Stimulated activated naive CD8-positive, alpha-beta T cell treated with anti-CD3 and anti-CD28 coated beads, Interleukin-15, Interleukin-2, amounts not matched to agents 100 ng/mL and 50 ng/mL, for 24 hours (primary cell): Measurements from ENCODE around the gene KCP.
"Not testable (repeated sequence)": the region's sequence is repeated elsewhere in the genome, so short reads cannot be mapped to it uniquely, and the experiment has no call there.

ENCODE experiments used
- H3K27ac Mint-ChIP-seq: one replicate; pipeline ENCODE4 v1.8.0; 2021; ENCODE audit warnings: mild to moderate bottlenecking, mixed read lengths
- H3K27me3 Mint-ChIP-seq: one replicate; pipeline ENCODE4 v1.8.0; 2021; ENCODE audit warnings: mixed read lengths
- H3K36me3 Mint-ChIP-seq: one replicate; pipeline ENCODE4 v1.8.0; 2021; ENCODE audit warnings: low read depth, mixed read lengths
- H3K4me1 Mint-ChIP-seq: one replicate; pipeline ENCODE4 v1.8.0; 2021; ENCODE audit warnings: low read depth, mixed read lengths
- H3K4me3 Mint-ChIP-seq: one replicate; pipeline ENCODE4 v1.8.0; 2021; ENCODE audit warnings: mild to moderate bottlenecking, mixed read lengths
- H3K9me3 Mint-ChIP-seq: one replicate; pipeline ENCODE4 v1.8.0; 2021; ENCODE audit warnings: mixed read lengths

Gene KCP

GRCh38 chr7:128918016-128918665 lies 7.6 kb upstream of the KCP start:
- Mint-ChIP-seq H3K27ac (no peak overlapping the region), H3K36me3 (no peaks in the 10 kb centered on the region), H3K9me3 (no peaks in the 10 kb centered on the region), H3K4me1 (peaks cover 9% of the 10 kb centered on the region), H3K4me3 (no peak overlapping the region), H3K27me3 (peaks cover 37% of the 10 kb centered on the region)

GRCh38 chr7:128917122-128917521 lies 6.6 kb upstream of the KCP start:
- Mint-ChIP-seq H3K27me3 (peaks cover 37% of the 10 kb centered on the region), H3K4me1 (peaks cover 9% of the 10 kb centered on the region), H3K27ac (no peak overlapping the region), H3K4me3 (no peak overlapping the region), H3K36me3 (no peaks in the 10 kb centered on the region), H3K9me3 (no peaks in the 10 kb centered on the region)

GRCh38 chr7:128916643-128916915 lies 6.1 kb upstream of the KCP start:
- Mint-ChIP-seq H3K27me3 (peaks cover 41% of the 10 kb centered on the region), H3K36me3 (no peaks in the 10 kb centered on the region), H3K4me3 (no peak overlapping the region), H3K4me1 (peaks cover 9% of the 10 kb centered on the region), H3K27ac (no peak overlapping the region), H3K9me3 (no peaks in the 10 kb centered on the region)

- Mint-ChIP-seq H3K9me3 (no peaks in the 10 kb centered on the region), H3K4me1 (peaks cover 9% of the 10 kb centered on the region), H3K4me3 (peak overlapping the region; percentile 73), H3K27ac (no peak overlapping the region), H3K36me3 (no peaks in the 10 kb centered on the region), H3K27me3 (peaks cover 44% of the 10 kb centered on the region)
These were observed 5.5 kb upstream of the KCP start for GRCh38 chr7:128915841-128916642.

- Mint-ChIP-seq H3K36me3 (no peaks in the 10 kb centered on the region), H3K4me3 (peak overlapping the region; percentile 73), H3K27me3 (peaks cover 45% of the 10 kb centered on the region), H3K4me1 (peaks cover 9% of the 10 kb centered on the region), H3K9me3 (no peaks in the 10 kb centered on the region), H3K27ac (peak overlapping the region; percentile 48)
These were observed 4.8 kb upstream of the KCP start for GRCh38 chr7:128915271-128915819.

GRCh38 chr7:128914566-128915151 lies 4.2 kb upstream of the KCP start:
- H3K36me3 Mint-ChIP-seq: no peaks in the 10 kb centered on the region
- peaks cover 9% of the 10 kb centered on the region for H3K4me1 Mint-ChIP-seq
- H3K9me3 Mint-ChIP-seq: no peaks in the 10 kb centered on the region
- no peak overlapping the region for H3K27ac Mint-ChIP-seq
- H3K27me3 Mint-ChIP-seq: peaks cover 50% of the 10 kb centered on the region
- no peak overlapping the region for H3K4me3 Mint-ChIP-seq

GRCh38 chr7:128913870-128914565 lies 3.5 kb upstream of the KCP start:
- H3K9me3 Mint-ChIP-seq: no peaks in the 10 kb centered on the region
- peaks cover 54% of the 10 kb centered on the region for H3K27me3 Mint-ChIP-seq
- no peak overlapping the region for H3K27ac Mint-ChIP-seq
- H3K36me3 Mint-ChIP-seq: no peaks in the 10 kb centered on the region
- no peak overlapping the region for H3K4me3 Mint-ChIP-seq
- H3K4me1 Mint-ChIP-seq: peaks cover 9% of the 10 kb centered on the region

- H3K36me3 Mint-ChIP-seq, H3K4me3 Mint-ChIP-seq, H3K4me1 Mint-ChIP-seq, H3K9me3 Mint-ChIP-seq, H3K27ac Mint-ChIP-seq: not testable (repeated sequence)
- H3K27me3 Mint-ChIP-seq: peaks cover 60% of the 10 kb centered on the region
These were observed 2.4 kb upstream of the KCP start for GRCh38 chr7:128912709-128913495.

GRCh38 chr7:128912281-128912680 lies 1.8 kb upstream of the KCP start:
- Mint-ChIP-seq H3K27ac (no peak overlapping the region), H3K27me3 (peaks cover 65% of the 10 kb centered on the region), H3K36me3 (no peaks in the 10 kb centered on the region), H3K4me3 (no peak overlapping the region), H3K9me3 (no peaks in the 10 kb centered on the region), H3K4me1 (peaks cover 9% of the 10 kb centered on the region)

- Mint-ChIP-seq H3K4me1 (peaks cover 9% of the 10 kb centered on the region), H3K27ac (no peak overlapping the region), H3K9me3 (no peaks in the 10 kb centered on the region), H3K36me3 (no peaks in the 10 kb centered on the region), H3K27me3 (peaks cover 57% of the 10 kb centered on the region), H3K4me3 (no peak overlapping the region)
These were observed 1.0 kb upstream of the KCP start for GRCh38 chr7:128911423-128912031.

GRCh38 chr7:128909625-128910568 lies 612 bp downstream of the KCP start:
- no peaks in the 10 kb centered on the region for H3K9me3 Mint-ChIP-seq
- no peaks in the 10 kb centered on the region for H3K36me3 Mint-ChIP-seq
- no peak overlapping the region for H3K4me3 Mint-ChIP-seq
- H3K27me3 Mint-ChIP-seq: peaks cover 49% of the 10 kb centered on the region
- H3K4me1 Mint-ChIP-seq: peaks cover 5% of the 10 kb centered on the region
- no peak overlapping the region for H3K27ac Mint-ChIP-seq

GRCh38 chr7:128908750-128909624 lies 1.5 kb downstream of the KCP start:
- Mint-ChIP-seq H3K4me3 (no peak overlapping the region), H3K27me3 (peaks cover 43% of the 10 kb centered on the region), H3K9me3 (no peaks in the 10 kb centered on the region), H3K27ac (no peak overlapping the region), H3K4me1 (no peaks in the 10 kb centered on the region), H3K36me3 (no peaks in the 10 kb centered on the region)
